GM23248 (cell line): ENCODE data around the gene PLEKHG3.

Experiments used
- EZH2 ChIP-seq: fragments of 200-600 bp; sonication (generic); IDR thresholded peaks from 2 replicates; pipeline ENCODE4 v1.6.1; 2018; ENCODE audit warnings: antibody characterized with exemption, mild to moderate bottlenecking; ENCODE audit not compliant: insufficient read depth, poor library complexity, severe bottlenecking
- EZH2phosphoT487 ChIP-seq: fragments of 200-600 bp; sonication (generic); IDR thresholded peaks from 2 replicates; pipeline ENCODE4 v1.6.1; 2018; ENCODE audit warnings: antibody characterized with exemption, moderate library complexity, mild to moderate bottlenecking, low read depth; ENCODE audit not compliant: insufficient read depth

GRCh38 chr14:64711039-64711438, 6.8 kb downstream of the PLEKHG3 start:
- TF ChIP-seq EZH2 (no peak), EZH2phosphoT487 (no peak)
